Esophagus (tissue), 2 donors: ENCODE measurements around the gene DOK5. TPM values are rescaled to one million over a fixed set of nuclear protein-coding genes. Genes with fewer than 3 reads are reported as not detected.

Experiments
- H3K27ac ChIP-seq, 2 donors: one replicate each; pipeline ENCODE4 v1.5.1; 2013; ENCODE audit warnings: low read depth in 2 of 2, mild to moderate bottlenecking in 2 of 2, inconsistent platforms in 1 of 2, low read length in 1 of 2, moderate library complexity in 1 of 2
- H3K27me3 ChIP-seq, 2 donors: one replicate each; pipeline ENCODE4 v1.6.1; 2013; ENCODE audit warnings: low read length in 2 of 2, control low read depth in 1 of 2, mild to moderate bottlenecking in 1 of 2; ENCODE audit not compliant: insufficient read depth in 2 of 2, control insufficient read depth in 1 of 2
- H3K36me3 ChIP-seq, 2 donors: one replicate each; pipeline ENCODE4 v1.6.1; 2013; ENCODE audit warnings: low read length in 1 of 2; ENCODE audit not compliant: control insufficient read depth in 2 of 2, insufficient read depth in 2 of 2
- H3K4me1 ChIP-seq, 2 donors: one replicate each; pipeline ENCODE4 v1.6.1; 2013; ENCODE audit warnings: low read length in 1 of 2; ENCODE audit not compliant: control insufficient read depth in 2 of 2, insufficient read depth in 2 of 2
- H3K4me3 ChIP-seq, 2 donors: one replicate each; pipeline ENCODE4 v1.5.1; 2013; ENCODE audit warnings: low read length in 2 of 2, mild to moderate bottlenecking in 2 of 2, low read depth in 1 of 2, moderate library complexity in 1 of 2
- H3K9me3 ChIP-seq, 2 donors: one replicate each; pipeline ENCODE4 v1.6.1; 2013; ENCODE audit warnings: mild to moderate bottlenecking in 2 of 2, low read depth in 1 of 2, low read length in 1 of 2, moderate library complexity in 1 of 2; ENCODE audit not compliant: control insufficient read depth in 2 of 2, insufficient read depth in 1 of 2
- WGBS, 2 donors: extraction: QIAGEN DNeasy Blood & Tissue Kit; methylation state at CpG; one replicate each; pipeline ENCODE4 v1.1.7; 2013; 5-methylcytosine and 5-hydroxymethylcytosine counted together
- polyA plus RNA-seq, 2 donors: library from polyadenylated mRNA; stranded (reverse); fragments of 200-250 nt; gene quantifications; one replicate each; pipeline ENCODE4 v1.2.3, GENCODE V29; 2013
- donor health status: healthy with polysubstance abuse.
- donor health status: Bipolar disorder and iron deficiency.

DOK5 gene
- polyA plus RNA-seq, 2 donors = 0.10 to 0.18 TPM

GRCh38 chr20:54467622-54468021, 7.8 kb upstream of the DOK5 start:
- Histone ChIP-seq H3K27me3 (no peaks in the 10 kb centered on the region), H3K4me3 (no peak overlapping the region), H3K4me1 (no peaks in the 10 kb centered on the region), H3K27ac (no peak overlapping the region), H3K9me3 (no peaks in the 10 kb centered on the region), H3K36me3 (no peaks in the 10 kb centered on the region)
- WGBS, 2 donors = 77 to 79% methylated on average over 2 of the region's 2 CpGs

DNA sequence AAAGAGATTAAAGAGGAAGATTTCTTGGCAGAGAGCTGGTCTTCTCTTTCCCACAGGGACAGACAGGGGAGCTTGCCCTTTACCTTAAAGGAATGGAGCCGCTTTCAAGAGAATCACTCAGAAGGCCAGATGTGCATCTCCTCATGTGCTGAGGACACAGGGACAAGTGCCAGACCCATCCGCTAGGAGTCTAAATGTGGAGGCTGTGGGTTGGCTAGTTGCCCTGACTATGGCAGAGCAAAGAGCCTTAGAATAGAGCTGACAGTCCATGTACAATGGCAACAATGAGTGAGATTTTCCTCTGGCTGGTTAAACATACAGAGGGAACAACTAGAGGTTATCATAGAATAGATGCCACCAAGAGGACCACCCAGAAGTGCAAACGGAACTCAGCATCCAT, 7.3 kb upstream of the DOK5 start:
- Histone ChIP-seq H3K27me3 (no peaks in the 10 kb centered on the region), H3K36me3 (no peaks in the 10 kb centered on the region), H3K4me1 (no peaks in the 10 kb centered on the region), H3K9me3 (no peaks in the 10 kb centered on the region), H3K4me3 (no peak overlapping the region), H3K27ac (no peak overlapping the region)
- 60 to 77% methylated on average over 3 of the region's 3 CpGs for WGBS, 2 donors

- Histone ChIP-seq H3K4me1 (no peaks in the 10 kb centered on the region), H3K27me3 (no peaks in the 10 kb centered on the region), H3K36me3 (no peaks in the 10 kb centered on the region), H3K27ac (no peak overlapping the region), H3K4me3 (no peak overlapping the region), H3K9me3 (no peaks in the 10 kb centered on the region)
- WGBS, 2 donors = 42 to 62% methylated on average over 2 of the region's 2 CpGs
Observed at GRCh38 chr20:54469293-54469692, 6.1 kb upstream of the DOK5 start.

DNA sequence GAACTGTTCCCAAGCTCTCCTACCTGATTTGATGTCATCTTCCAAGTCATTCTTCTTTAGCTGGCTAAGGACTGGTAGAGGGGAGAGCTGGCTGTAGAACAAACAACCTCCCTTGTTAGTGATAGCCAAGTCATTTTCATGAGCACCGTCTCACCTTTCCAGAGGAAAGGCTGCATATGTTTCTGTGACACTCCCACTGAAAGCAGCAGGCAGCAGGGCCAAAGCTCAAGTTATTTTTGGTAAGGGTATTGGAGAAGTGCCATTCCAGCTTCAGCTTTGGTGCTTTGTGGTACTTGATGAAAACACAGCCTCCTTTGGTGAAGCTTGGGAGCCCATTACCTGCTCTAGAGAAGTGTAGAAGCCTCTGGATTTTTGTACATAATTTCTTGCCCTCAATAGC, 5.4 kb upstream of the DOK5 start:
- Histone ChIP-seq H3K4me3 (no peak overlapping the region), H3K27me3 (no peaks in the 10 kb centered on the region), H3K9me3 (no peaks in the 10 kb centered on the region), H3K4me1 (no peaks in the 10 kb centered on the region), H3K27ac (no peak overlapping the region), H3K36me3 (no peaks in the 10 kb centered on the region)
- 52% methylated on average over 1 of the region's 1 CpG for WGBS, 2 donors

DNA sequence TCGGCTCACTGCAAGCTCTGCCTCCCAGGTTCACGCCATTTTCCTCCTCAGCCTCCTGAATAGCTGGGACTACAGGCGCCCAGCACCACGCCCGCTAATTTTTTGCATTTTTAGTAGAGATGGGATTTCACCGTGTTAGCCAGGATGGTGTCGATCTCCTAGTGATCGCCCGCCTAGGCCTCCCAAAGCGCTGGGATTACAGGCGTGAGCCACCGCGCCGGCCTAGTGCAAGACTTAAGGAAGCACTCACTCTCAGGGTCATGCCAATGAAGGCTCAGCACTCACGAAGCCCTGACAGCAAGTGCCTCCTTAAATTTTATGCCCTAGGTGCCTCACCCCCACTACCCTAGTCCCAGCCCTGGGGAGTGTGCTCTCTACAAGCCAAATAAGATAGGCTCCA, 4.7 kb upstream of the DOK5 start:
- H3K27me3 ChIP-seq = no peaks in the 10 kb centered on the region
- H3K4me1 ChIP-seq = peaks cover 0 to 2% of the 10 kb centered on the region in 2 donors
- no peaks in the 10 kb centered on the region for H3K36me3 ChIP-seq
- no peak overlapping the region for H3K27ac ChIP-seq
- H3K4me3 ChIP-seq = no peak overlapping the region
- 97% methylated on average over 15 of the region's 15 CpGs for WGBS, 2 donors
- H3K9me3 ChIP-seq = no peaks in the 10 kb centered on the region

GRCh38 chr20:54472607-54473006, 2.8 kb upstream of the DOK5 start:
- Histone ChIP-seq H3K27me3 (peaks cover 0 to 7% of the 10 kb centered on the region in 2 donors), H3K4me1 (peaks cover 2 to 5% of the 10 kb centered on the region in 2 donors), H3K4me3 (no peak overlapping the region), H3K36me3 (no peaks in the 10 kb centered on the region), H3K9me3 (peaks cover 0 to 3% of the 10 kb centered on the region in 2 donors), H3K27ac (no peak overlapping the region)
- 89 to 93% methylated on average over 5 of the region's 5 CpGs for WGBS, 2 donors

GRCh38 chr20:54473340-54473739, 2.1 kb upstream of the DOK5 start:
- Histone ChIP-seq H3K4me1 (peaks cover 2 to 5% of the 10 kb centered on the region in 2 donors), H3K27me3 (peaks cover 0 to 7% of the 10 kb centered on the region in 2 donors), H3K36me3 (no peaks in the 10 kb centered on the region), H3K4me3 (no peak overlapping the region), H3K9me3 (peaks cover 0 to 3% of the 10 kb centered on the region in 2 donors), H3K27ac (no peak overlapping the region)
- 81 to 83% methylated on average over 7 of the region's 7 CpGs for WGBS, 2 donors

DNA sequence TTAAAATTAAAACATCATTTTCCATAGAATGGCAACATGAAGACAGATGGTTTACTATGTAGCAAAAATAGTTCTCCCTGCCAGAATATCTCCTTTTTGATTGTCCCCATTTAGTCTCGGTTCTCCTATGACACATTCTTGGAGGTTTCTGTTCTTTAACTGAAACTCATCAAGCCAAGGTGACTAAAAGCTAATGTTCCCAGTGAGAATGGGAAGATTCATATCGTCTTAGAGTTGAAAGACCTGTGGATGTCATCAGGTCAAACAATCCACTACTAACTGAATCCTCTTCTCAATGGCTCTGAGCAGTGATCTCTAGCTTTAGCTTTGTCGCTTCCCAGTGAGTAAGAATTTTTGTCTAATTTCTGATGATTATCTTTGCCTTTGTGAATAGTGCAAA, 1.3 kb upstream of the DOK5 start:
- H3K9me3 ChIP-seq = peaks cover 0 to 3% of the 10 kb centered on the region in 2 donors
- H3K36me3 ChIP-seq = no peaks in the 10 kb centered on the region
- peaks cover 2 to 5% of the 10 kb centered on the region in 2 donors for H3K4me1 ChIP-seq
- no peak overlapping the region for H3K4me3 ChIP-seq
- 49 to 64% methylated on average over 3 of the region's 3 CpGs for WGBS, 2 donors
- peaks cover 0 to 7% of the 10 kb centered on the region in 2 donors for H3K27me3 ChIP-seq
- no peak overlapping the region for H3K27ac ChIP-seq

DNA sequence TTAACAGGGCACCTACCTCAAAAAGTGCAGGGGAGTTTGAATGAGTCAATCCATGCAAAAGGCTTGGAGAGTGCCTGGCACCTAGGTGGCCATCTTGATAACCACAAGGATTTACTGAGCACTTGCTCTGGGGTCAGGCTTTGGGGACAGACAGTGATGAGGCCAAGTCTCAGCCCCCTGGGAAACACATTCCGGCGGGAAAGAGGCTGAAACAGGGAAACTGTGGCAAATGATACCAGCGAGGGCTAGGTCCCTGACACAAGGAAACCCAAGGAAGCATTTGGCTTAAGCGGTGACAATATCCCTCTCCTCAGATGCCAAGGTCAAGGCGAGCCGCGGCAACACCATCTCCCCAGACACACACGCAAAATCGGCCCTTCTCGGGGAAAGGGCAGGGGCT, 527 bp upstream of the DOK5 start:
- Histone ChIP-seq H3K4me3 (peak overlapping the region in 1 of 2 donors; percentile 34), H3K27me3 (peaks cover 0 to 7% of the 10 kb centered on the region in 2 donors), H3K36me3 (no peaks in the 10 kb centered on the region), H3K4me1 (peaks cover 2 to 5% of the 10 kb centered on the region in 2 donors), H3K27ac (no peak overlapping the region), H3K9me3 (peaks cover 0 to 3% of the 10 kb centered on the region in 2 donors)
- 10 to 20% methylated on average over 10 of the region's 10 CpGs for WGBS, 2 donors

DNA sequence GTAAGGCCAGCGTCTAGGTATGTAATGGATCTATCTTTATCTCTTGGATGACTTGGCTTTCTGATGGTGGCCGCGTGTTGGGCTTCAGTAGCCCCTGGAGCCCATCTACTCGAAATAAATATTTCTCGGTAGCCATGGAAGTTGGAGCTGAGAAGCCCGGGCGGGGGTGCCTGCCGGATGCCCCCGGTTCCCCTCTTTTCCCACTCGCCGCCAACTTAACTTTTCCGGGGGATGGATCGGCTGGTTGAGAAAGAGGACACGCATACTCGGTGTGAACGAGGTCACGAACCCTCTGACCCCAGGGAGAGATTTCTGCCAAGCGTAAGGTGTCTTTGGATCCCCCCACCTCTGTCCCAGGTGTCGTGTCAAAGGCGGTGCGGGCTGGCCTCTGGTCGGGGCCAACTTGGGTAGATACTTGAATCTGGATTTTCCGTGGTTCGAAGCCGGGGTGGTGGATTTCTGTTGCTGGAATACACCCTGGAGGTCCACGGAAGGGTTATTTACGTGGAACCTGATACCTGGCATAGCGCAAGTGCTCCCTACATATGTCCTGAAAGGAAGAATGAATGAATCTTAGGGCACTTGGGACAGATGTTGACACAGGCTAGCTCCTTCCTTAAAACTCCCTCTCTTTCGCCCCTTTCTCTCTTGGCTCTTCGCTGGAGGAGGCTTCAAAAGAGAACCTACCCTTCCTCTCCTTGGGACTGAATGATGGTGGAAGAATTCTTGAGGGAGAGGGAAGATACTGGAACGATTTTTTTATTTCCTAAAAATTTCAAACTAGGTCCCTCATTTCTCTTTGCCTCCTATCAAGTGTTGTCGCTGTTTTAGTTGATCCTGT, 996 bp downstream of the DOK5 start:
- H3K4me3 ChIP-seq = peak overlapping the region; percentile 30 to 34
- H3K4me1 ChIP-seq = peaks cover 2 to 5% of the 10 kb centered on the region in 2 donors
- H3K27me3 ChIP-seq = peaks cover 0 to 7% of the 10 kb centered on the region in 2 donors

More for the DNA sequence above, 996 bp downstream of the DOK5 start:
- peaks cover 0 to 3% of the 10 kb centered on the region in 2 donors for H3K9me3 ChIP-seq
- no peaks in the 10 kb centered on the region for H3K36me3 ChIP-seq
- no peak overlapping the region for H3K27ac ChIP-seq
- 4 to 5% methylated on average over 32 of the region's 32 CpGs for WGBS, 2 donors
